Activated naive CD4-positive, alpha-beta T cell treated with anti-CD3 and anti-CD28 coated beads, Interleukin-2, amount 50 U/mL, for 24 hours (primary cell): ENCODE results near the gene CACNB2.

Experiments used
- H3K27ac Mint-ChIP-seq: one replicate; pipeline ENCODE4 v1.8.0; 2021; ENCODE audit warnings: mild to moderate bottlenecking, mixed read lengths
- H3K27me3 Mint-ChIP-seq: one replicate; pipeline ENCODE4 v1.8.0; 2021; ENCODE audit warnings: mixed read lengths
- H3K36me3 Mint-ChIP-seq: one replicate; pipeline ENCODE4 v1.8.0; 2021; ENCODE audit warnings: mixed read lengths
- H3K4me1 Mint-ChIP-seq: one replicate; pipeline ENCODE4 v1.8.0; 2021; ENCODE audit warnings: mixed read lengths
- H3K4me3 Mint-ChIP-seq: one replicate; pipeline ENCODE4 v1.8.0; 2021; ENCODE audit warnings: mild to moderate bottlenecking, mixed read lengths
- H3K9me3 Mint-ChIP-seq: one replicate; pipeline ENCODE4 v1.8.0; 2021; ENCODE audit warnings: mixed read lengths

CACNB2 gene

DNA sequence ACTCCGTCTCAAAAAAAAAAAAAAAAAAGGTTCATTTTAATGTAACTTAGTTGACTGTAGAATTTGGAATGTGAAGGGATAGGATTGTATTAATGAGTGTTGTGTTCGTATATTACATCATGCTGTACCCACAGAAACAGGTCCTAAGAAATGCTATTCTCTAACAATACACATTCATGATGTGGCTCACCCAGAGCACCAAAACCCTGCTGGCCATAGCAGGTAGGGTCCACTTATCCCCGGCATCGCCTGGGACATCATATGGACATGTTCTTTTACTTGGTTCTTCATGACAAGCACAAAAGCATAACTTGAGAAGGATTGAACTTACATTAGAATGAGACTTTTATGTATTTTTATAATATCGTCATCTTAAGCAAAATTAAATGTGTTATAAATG is 241.5 kb downstream of the CACNB2 start:
- Mint-ChIP-seq H3K9me3 (no peaks in the 10 kb centered on the region), H3K4me3 (no peak overlapping the region), H3K36me3 (no peaks in the 10 kb centered on the region), H3K27ac (no peak overlapping the region), H3K27me3 (no peaks in the 10 kb centered on the region), H3K4me1 (no peaks in the 10 kb centered on the region)

DNA sequence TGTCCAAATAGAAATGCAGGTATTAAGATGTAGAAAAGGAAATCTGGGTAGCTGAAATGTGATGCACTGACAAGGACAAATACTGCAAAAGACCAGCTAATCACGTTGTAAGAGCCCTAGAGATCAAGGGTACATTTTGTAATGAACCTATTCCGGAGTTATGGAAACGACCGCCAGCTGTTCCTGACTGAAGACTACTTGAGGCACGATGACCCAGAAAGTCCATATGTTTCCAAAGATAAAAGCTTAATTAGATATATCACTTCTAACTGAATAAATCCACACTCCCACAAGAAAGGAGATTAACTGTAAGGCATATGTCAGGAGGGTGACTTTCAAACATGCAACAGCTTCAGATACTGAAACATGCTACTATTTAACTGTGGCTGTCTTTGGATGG is 257.7 kb downstream of the CACNB2 start:
- no peak overlapping the region for H3K27ac Mint-ChIP-seq
- H3K9me3 Mint-ChIP-seq = no peaks in the 10 kb centered on the region
- H3K27me3 Mint-ChIP-seq = peaks cover 5% of the 10 kb centered on the region
- H3K4me3 Mint-ChIP-seq = no peak overlapping the region
- H3K36me3 Mint-ChIP-seq = no peaks in the 10 kb centered on the region
- peaks cover 7% of the 10 kb centered on the region for H3K4me1 Mint-ChIP-seq

DNA sequence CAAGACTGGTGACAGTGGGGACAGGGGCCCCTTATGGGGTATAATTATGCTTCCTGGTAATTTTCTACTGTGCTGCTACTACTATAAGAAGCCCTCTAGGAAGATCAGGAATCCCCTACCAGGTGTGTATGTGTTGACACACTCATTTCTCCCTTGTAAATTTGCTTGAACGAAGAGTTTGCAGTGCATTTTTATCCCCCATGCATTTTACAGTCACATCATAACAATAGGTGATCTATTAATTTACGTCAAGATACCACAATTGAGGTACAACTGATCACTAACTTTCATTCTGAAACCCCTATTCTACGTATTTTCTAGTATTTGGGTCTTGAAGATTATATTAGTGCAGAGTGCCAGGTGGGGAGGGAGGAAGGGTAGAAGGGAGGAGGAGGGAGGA is 258.9 kb downstream of the CACNB2 start:
- no peaks in the 10 kb centered on the region for H3K36me3 Mint-ChIP-seq
- H3K4me3 Mint-ChIP-seq = no peak overlapping the region
- H3K27ac Mint-ChIP-seq = no peak overlapping the region
- H3K4me1 Mint-ChIP-seq = peaks cover 7% of the 10 kb centered on the region
- peaks cover 5% of the 10 kb centered on the region for H3K27me3 Mint-ChIP-seq
- no peaks in the 10 kb centered on the region for H3K9me3 Mint-ChIP-seq

DNA sequence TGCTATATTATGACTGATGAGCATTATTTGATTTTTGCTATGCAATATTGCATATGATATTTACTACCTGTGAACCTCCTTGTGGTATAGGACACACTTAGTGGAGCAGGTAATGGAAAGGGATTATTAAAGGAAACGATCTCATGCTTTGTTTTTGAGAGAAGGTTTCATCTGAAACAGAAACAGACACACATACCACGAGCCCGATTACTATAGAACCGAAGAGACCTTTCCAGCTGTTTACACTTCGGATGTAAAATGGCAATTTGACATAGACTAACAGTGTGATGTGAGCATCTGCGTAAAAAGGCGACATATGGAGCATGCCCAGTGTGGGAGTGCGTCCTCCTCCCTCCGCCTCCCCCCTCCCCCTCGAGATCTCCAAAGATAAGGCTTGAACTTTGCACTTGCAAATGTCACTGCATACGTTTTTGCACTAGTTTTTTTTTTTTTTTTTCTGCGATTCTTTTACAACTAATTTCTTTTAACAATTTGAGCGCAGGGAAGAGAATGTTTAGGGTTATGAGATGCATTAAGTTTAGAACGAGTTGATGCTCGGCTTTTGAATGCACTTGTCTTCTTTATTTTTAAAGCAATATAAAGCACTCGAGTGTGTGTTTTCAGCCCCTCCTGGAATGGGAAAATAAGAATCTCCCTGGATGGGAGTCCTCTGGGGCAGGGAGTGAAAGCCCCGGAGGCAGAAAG is 260.1 kb downstream of the CACNB2 start:
- no peaks in the 10 kb centered on the region for H3K9me3 Mint-ChIP-seq
- peak overlapping the region; percentile 53 for H3K4me3 Mint-ChIP-seq
- no peak overlapping the region for H3K27ac Mint-ChIP-seq
- no peaks in the 10 kb centered on the region for H3K36me3 Mint-ChIP-seq
- H3K4me1 Mint-ChIP-seq = peaks cover 7% of the 10 kb centered on the region
- H3K27me3 Mint-ChIP-seq = peaks cover 5% of the 10 kb centered on the region

DNA sequence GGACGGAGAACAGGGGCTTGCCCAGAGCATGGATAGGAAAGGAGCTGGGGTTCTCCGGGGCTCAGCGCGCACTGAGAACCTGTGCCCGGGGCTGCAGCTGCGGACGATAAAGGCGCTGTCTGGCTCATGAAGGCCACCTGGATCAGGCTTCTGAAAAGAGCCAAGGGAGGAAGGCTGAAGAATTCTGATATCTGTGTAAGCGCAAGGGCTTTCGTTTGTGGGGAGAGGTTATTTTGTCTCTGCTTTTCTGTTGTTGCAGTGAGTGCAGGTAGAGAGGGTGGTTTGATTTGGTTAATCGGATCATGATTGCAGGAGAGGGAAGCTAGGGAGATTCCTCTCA is 260.7 kb downstream of the CACNB2 start:
- Mint-ChIP-seq H3K9me3 (no peaks in the 10 kb centered on the region), H3K4me1 (peaks cover 7% of the 10 kb centered on the region), H3K27me3 (peaks cover 5% of the 10 kb centered on the region), H3K36me3 (no peaks in the 10 kb centered on the region), H3K27ac (no peak overlapping the region), H3K4me3 (no peak overlapping the region)

DNA sequence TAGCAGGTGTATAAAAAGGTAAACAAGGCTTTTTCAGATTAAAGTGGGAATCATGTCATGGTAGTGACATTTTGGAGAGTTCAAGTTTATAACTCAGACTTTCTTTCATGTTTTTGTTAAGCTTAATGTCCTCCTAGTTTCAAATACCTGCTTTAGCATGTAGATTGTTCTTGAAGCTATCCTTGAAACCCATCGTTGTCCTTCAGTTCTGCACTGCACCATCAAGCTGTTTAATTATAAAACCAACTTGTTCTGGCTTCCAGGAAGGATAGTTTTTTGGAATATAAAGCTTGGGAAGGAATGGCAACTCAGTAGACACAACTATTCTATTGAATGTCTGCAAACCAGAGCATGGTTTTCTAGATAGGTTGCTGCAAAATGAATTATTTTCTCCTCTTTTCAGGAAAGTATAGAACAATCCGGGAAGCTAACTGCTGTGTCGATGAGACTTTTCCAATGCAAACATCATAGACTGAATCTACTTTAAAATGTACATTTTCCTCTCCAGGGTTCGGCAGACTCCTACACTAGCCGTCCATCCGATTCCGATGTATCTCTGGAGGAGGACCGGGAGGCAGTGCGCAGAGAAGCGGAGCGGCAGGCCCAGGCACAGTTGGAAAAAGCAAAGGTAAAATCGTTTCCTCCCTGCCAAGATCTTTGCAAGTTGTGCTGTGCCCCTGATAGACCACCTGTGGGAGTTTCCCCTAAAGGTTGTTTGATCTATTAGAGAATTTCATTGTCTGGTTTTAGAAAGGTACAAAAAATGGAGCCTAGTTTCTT is 261.4 kb downstream of the CACNB2 start:
- Mint-ChIP-seq H3K4me3 (no peak overlapping the region), H3K36me3 (no peaks in the 10 kb centered on the region), H3K9me3 (no peaks in the 10 kb centered on the region), H3K27ac (no peak overlapping the region), H3K27me3 (peaks cover 5% of the 10 kb centered on the region), H3K4me1 (peaks cover 7% of the 10 kb centered on the region)

DNA sequence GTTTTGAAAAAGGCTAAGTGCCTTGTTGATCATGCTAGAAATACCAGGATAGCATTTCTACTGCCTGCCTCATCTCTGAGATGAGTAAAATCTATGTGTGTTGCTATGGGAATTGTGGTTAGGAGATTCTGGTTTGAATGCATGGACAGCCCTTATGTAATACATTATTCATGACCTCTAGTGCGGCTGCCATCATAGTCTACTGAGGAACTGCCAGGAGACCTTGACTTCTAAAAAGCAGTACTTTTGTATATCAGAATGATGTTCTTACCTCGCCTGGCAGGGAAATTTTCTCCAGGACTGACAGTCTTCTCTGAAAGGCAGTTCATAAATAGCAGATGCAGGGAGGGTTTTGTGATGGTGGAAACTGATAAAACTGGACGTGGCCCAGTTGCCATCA is 262.6 kb downstream of the CACNB2 start:
- Mint-ChIP-seq H3K4me1 (peaks cover 7% of the 10 kb centered on the region), H3K36me3 (no peaks in the 10 kb centered on the region), H3K4me3 (no peak overlapping the region), H3K9me3 (no peaks in the 10 kb centered on the region), H3K27ac (no peak overlapping the region), H3K27me3 (peaks cover 5% of the 10 kb centered on the region)

DNA sequence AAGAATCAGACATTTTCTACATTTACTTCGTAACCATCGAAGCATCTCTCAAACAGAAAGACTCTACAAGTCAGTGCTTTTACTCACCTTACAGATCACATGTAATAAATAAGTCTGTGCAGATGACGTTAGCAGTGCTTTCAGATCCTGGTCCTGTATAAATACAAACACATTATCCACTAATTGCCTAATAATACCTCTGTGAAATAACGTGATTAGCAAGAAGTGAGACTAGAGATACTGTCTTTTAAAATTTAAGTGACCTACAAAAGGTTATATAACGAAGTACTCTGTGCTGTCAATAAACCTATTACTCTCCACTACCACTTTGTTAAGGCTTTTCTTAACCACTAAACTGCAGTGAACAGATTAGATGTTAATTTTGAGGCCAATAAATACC is 264.3 kb downstream of the CACNB2 start:
- Mint-ChIP-seq H3K27me3 (peaks cover 5% of the 10 kb centered on the region), H3K36me3 (no peaks in the 10 kb centered on the region), H3K4me3 (no peak overlapping the region), H3K9me3 (no peaks in the 10 kb centered on the region), H3K4me1 (peaks cover 7% of the 10 kb centered on the region), H3K27ac (no peak overlapping the region)

DNA sequence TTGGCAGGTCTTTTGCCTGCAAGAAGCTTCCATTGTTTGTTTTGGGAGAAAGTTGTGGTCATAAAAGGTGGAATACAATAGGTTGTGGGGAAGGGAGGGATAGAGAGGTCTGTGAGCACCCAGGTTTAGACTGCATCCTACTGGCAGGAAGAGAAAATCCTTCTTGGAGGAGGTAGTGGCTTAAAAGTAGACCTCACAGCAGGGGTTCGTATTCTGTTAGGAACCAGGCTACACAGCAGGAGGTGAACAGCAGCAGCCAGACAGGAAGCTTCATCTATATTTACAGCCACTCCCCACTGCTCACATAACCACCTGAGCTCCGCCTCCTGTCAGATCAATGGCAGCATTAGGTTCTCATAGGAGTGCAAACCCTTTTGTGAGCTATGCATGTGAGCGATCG is 265.9 kb downstream of the CACNB2 start:
- H3K4me3 Mint-ChIP-seq = no peak overlapping the region
- no peak overlapping the region for H3K27ac Mint-ChIP-seq
- H3K27me3 Mint-ChIP-seq = peaks cover under 1% of the 10 kb centered on the region
- H3K4me1 Mint-ChIP-seq = no peaks in the 10 kb centered on the region
- H3K36me3 Mint-ChIP-seq = no peaks in the 10 kb centered on the region
- no peaks in the 10 kb centered on the region for H3K9me3 Mint-ChIP-seq

DNA sequence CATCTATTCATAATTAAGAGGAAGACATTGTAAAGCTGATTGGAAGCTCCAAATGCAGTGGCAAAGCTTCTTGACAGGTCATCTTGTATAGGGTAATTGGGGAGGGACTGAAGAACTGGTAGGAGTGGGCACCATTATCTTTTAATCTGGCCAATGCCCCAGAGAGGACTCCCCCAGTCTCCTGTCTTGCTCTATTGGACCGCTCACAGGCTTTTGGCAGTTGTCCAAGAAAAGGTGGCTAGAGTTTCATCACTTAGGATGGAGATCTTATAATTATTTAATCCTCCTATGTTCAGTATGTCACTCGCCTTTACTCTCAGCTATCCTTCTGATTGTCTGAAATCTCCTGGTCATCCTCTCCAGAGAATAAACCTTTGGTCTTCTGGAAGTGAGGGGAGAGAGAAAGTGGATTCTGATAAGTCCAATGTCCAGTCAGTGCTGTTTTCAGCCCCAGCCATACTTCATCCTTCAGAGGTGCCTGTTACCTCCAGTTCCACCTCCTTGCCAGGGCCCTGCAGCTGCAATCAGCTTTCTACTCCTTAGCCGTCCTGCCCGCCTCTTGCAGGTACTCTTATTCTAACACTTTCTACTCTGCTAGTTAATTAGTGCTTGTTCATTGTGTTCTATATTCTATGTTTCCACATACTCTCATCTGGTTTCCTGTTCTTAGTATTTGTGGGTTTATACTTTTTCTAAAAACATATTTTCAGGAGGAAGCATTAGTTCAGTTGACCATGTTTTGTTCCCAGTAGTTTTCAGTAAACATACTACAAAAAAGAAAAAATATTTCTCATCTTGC is 269.6 kb downstream of the CACNB2 start:
- H3K27ac Mint-ChIP-seq = no peak overlapping the region
- peaks cover 1% of the 10 kb centered on the region for H3K27me3 Mint-ChIP-seq
- no peaks in the 10 kb centered on the region for H3K36me3 Mint-ChIP-seq
- no peak overlapping the region for H3K4me3 Mint-ChIP-seq
- H3K4me1 Mint-ChIP-seq = no peaks in the 10 kb centered on the region
- H3K9me3 Mint-ChIP-seq = no peaks in the 10 kb centered on the region

DNA sequence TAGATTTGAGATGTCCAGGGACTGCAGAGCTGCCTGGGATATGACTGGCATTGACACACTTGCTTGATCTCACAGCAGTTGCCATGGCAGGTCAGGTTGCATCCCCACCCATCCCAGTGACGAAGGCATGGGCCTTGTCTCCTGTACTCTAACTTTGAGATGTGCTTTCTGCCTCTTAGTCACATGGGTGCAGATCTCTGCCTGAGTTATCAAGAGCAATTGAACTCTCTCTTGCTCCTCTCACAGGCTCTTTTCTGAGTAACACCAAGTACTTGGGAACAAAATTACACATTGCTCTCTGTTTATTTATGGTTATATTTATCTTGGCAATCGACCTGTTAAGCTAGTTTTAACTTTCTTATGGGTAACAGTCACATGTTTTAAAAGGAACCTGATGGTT is 273.8 kb downstream of the CACNB2 start:
- Mint-ChIP-seq H3K36me3 (peaks cover 3% of the 10 kb centered on the region), H3K9me3 (peaks cover 4% of the 10 kb centered on the region), H3K4me3 (no peak overlapping the region), H3K4me1 (no peaks in the 10 kb centered on the region), H3K27ac (no peak overlapping the region), H3K27me3 (peaks cover 4% of the 10 kb centered on the region)

DNA sequence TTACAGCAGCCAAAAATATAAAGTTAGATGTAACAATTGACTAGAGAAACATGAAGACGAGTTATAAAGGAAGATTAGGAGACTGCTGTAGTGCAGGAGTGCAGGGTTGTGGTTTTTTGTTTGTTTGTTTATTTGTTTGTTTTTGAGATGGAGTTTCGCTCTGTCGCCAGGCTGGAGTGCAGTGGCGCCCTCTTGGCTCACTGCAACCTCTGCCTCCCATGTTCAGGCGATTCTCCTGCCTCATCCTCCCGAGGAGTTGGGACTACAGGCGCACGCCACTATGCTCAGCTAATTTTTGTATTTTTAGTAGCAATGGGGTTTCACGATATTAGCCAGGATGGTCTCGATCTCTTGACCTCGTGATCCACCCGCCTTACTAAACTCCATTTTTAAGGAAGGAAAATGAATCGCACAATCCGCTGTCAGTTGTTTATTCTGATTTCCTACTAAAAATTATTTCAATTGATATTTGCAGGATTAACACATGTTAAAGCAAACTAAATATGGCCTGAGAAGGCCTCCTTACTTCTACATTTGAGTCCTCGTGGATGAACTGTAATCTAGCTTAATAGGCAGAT is 277.8 kb downstream of the CACNB2 start:
- Mint-ChIP-seq H3K4me1 (no peaks in the 10 kb centered on the region), H3K36me3 (peaks cover 3% of the 10 kb centered on the region), H3K27me3 (peaks cover 2% of the 10 kb centered on the region), H3K9me3 (peaks cover 4% of the 10 kb centered on the region), H3K27ac (no peak overlapping the region), H3K4me3 (no peak overlapping the region)

DNA sequence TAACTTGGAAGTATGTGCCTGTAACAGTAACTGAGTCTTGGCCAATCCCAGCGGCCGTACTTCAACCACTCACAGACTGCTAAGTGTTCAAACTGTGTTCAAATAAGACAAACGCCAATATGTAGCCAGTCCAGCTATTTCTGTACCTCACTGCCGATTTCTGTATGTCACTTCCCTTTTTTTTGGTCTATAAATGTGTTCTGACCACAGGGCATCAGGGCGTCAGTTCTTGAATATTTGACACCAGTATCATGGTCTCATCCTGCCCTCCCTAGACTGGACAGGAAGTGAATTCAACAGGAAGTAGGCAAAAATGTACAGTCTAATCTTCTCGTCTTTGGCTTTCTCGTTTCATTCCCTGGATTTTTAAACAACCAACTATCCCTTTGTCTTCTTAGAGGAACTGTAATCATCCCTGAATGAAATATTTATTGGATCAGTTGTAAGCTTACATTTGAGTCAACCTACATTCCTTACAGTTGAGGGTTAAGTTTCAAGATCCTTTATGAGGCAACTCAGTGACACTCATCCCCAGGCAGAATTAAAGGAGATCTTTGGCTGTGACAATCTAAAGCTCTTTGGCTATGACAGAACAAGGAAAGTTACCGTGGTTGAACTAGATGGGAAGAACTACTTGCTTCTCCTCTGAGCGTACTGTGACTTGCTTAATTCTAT is 278.5 kb downstream of the CACNB2 start:
- Mint-ChIP-seq H3K27me3 (peaks cover 2% of the 10 kb centered on the region), H3K4me1 (no peaks in the 10 kb centered on the region), H3K36me3 (peaks cover 3% of the 10 kb centered on the region), H3K4me3 (no peak overlapping the region), H3K9me3 (peaks cover 4% of the 10 kb centered on the region), H3K27ac (no peak overlapping the region)

DNA sequence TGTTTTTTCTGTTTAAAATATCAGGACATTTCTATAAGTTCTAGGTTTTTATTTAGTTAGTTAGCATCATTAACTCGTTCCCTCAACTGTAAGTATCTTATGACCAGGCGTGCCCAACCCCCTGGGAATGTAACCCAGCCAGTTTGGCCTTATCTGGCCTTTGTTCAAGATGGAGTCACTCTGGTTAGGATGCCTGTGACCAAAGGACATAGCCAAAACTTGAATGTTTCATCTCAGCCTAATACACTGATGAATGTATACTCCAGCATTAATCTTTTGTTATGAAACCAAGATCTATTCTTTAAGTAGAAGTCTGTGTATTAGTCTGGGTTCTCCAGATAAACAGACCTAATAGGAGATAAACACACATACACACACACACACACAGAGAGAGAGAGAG is 279.7 kb downstream of the CACNB2 start:
- H3K4me3 Mint-ChIP-seq = no peak overlapping the region
- H3K9me3 Mint-ChIP-seq = peaks cover 4% of the 10 kb centered on the region
- H3K36me3 Mint-ChIP-seq = peaks cover 3% of the 10 kb centered on the region
- H3K27me3 Mint-ChIP-seq = peaks cover 2% of the 10 kb centered on the region
- no peak overlapping the region for H3K27ac Mint-ChIP-seq
- H3K4me1 Mint-ChIP-seq = no peaks in the 10 kb centered on the region

DNA sequence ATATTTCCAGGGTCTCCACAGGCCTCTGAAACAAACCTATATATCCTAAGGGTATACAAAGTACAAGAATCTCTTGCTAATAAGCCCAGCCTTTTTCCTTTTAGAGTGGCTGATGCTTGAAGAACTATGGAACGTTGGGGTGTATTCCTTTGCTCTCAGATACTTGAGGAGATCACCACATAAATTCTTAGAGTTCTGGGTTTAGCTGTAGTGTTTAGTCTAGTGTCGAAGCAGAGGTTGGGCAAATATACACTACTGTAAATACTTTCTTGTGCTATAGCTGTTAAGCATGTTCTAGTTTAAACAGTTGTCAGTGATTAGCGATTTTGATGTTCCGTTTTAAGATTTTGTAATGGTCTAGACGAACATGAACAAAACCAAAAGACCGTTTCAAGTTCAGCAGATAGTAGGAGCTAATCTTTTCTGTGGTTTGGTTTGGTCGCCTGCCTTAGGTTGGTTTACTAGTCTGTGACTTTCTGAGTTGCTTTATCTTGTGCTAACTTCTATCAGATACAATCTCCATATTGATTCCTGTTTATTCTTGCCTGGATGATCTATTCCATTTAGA is 281.6 kb downstream of the CACNB2 start:
- Mint-ChIP-seq H3K4me3 (no peak overlapping the region), H3K27ac (no peak overlapping the region), H3K27me3 (no peaks in the 10 kb centered on the region), H3K36me3 (no peaks in the 10 kb centered on the region), H3K9me3 (no peaks in the 10 kb centered on the region), H3K4me1 (no peaks in the 10 kb centered on the region)
